Kidney epithelial cell (primary cell): ENCODE results near the gene TCTN2. TPM values are rescaled to one million over a fixed set of nuclear protein-coding genes. Genes with fewer than 3 reads are reported as not detected.

ENCODE experiments used
- DNase-seq: peaks from one replicate; pipeline ENCODE4 v3.0.0-alpha.2; 2010; ENCODE audit warnings: low read depth
- H3K27me3 ChIP-seq: 2 replicates; pipeline ENCODE4 v1.6.0; 2011; ENCODE audit warnings: low read length; ENCODE audit not compliant: control insufficient read depth, insufficient read depth
- H3K36me3 ChIP-seq: 2 replicates; pipeline ENCODE4 v1.5.1; 2011; ENCODE audit warnings: low read length; ENCODE audit not compliant: control insufficient read depth, insufficient read depth
- H3K4me3 ChIP-seq: 2 replicates; pipeline ENCODE4 v1.5.1; 2011; ENCODE audit warnings: low read depth, mild to moderate bottlenecking, control low read depth, low read length
- CTCF ChIP-seq: IDR thresholded peaks from 2 replicates; pipeline ENCODE4 v1.5.1; 2011; ENCODE audit warnings: mild to moderate bottlenecking, moderate library complexity, low read length, control low read depth, inconsistent platforms; ENCODE audit not compliant: insufficient read depth, poor library complexity, severe bottlenecking
- total RNA-seq: library from RNA; depleted of rRNA; stranded (reverse); fragments of >200 nt; gene quantifications from 2 replicates; pipeline ENCODE4 v1.2.3, GENCODE V29; 2015

Gene TCTN2
- total RNA-seq, 1 donor from 2014 or later = 13.4 TPM

GRCh38 chr12:123676616-123677320 is 5.9 kb downstream of the TCTN2 start:
- no peak for TF ChIP-seq CTCF
- DNase-seq = no peak
- H3K4me3 ChIP-seq = no peak overlapping the region
- H3K27me3 ChIP-seq = no peaks in the 10 kb centered on the region
- no peaks in the 10 kb centered on the region for H3K36me3 ChIP-seq

- no peaks in the 10 kb centered on the region for H3K36me3 ChIP-seq
- DNase-seq = no peak
- no peak for TF ChIP-seq CTCF
- no peaks in the 10 kb centered on the region for H3K27me3 ChIP-seq
- no peak overlapping the region for H3K4me3 ChIP-seq
Observed at GRCh38 chr12:123678981-123679380, 8.1 kb downstream of the TCTN2 start.

- TF ChIP-seq CTCF = no peak
- no peak for DNase-seq
- Histone ChIP-seq H3K27me3 (no peaks in the 10 kb centered on the region), H3K4me3 (no peak overlapping the region), H3K36me3 (no peaks in the 10 kb centered on the region)
Observed at GRCh38 chr12:123681605-123682004, 10.7 kb downstream of the TCTN2 start.

GRCh38 chr12:123683964-123684363 is 13.1 kb downstream of the TCTN2 start:
- H3K4me3 ChIP-seq = no peak overlapping the region
- no peak for TF ChIP-seq CTCF
- H3K36me3 ChIP-seq = no peaks in the 10 kb centered on the region
- DNase-seq = no peak
- no peaks in the 10 kb centered on the region for H3K27me3 ChIP-seq

GRCh38 chr12:123686636-123687190 is 15.8 kb downstream of the TCTN2 start:
- no peak overlapping the region for H3K4me3 ChIP-seq
- no peak for DNase-seq
- no peaks in the 10 kb centered on the region for H3K36me3 ChIP-seq
- no peaks in the 10 kb centered on the region for H3K27me3 ChIP-seq
- TF ChIP-seq CTCF = no peak
